ENCODE results near the gene MYOT.

Gene MYOT

GRCh38 chr5:137880313-137880712, 12.7 kb downstream of the MYOT start:
- Histone ChIP-seq H3K27me3 (ENCODE audit: low read depth, low read length) (no peaks in the 10 kb centered on the region), H3K4me1 (ENCODE audit: control insufficient read depth in 1 of 2, insufficient read depth in 2 of 2, low read length in 2 of 2) (no peaks in the 10 kb centered on the region), H3K36me3 (ENCODE audit: control insufficient read depth in 1 of 2, insufficient read depth in 2 of 2, low read length in 2 of 2) (no peaks in the 10 kb centered on the region), H3K27ac (ENCODE audit: low read length) (no peak overlapping the region), H3K9me3 (ENCODE audit: control insufficient read depth in 1 of 2, low read length in 2 of 2) (no peaks in the 10 kb centered on the region), H3K4me3 (ENCODE audit: low read depth in 1 of 2, low read length in 2 of 2) (no peak overlapping the region)

GRCh38 chr5:137887831-137888230, 20.2 kb downstream of the MYOT start:
- H3K27ac ChIP-seq (ENCODE audit: low read length), result peak overlapping the region; percentile 87

GRCh38 chr5:137888466-137888862, 20.8 kb downstream of the MYOT start:
- H3K27ac ChIP-seq (ENCODE audit: low read length), result peak overlapping the region; percentile 87
- peaks cover 0 to 7% of the 10 kb centered on the region in 2 donors for H3K4me1 ChIP-seq (ENCODE audit: control insufficient read depth in 1 of 2, insufficient read depth in 2 of 2, low read length in 2 of 2)
- no peaks in the 10 kb centered on the region for H3K36me3 ChIP-seq (ENCODE audit: control insufficient read depth in 1 of 2, insufficient read depth in 2 of 2, low read length in 2 of 2)
- H3K27me3 ChIP-seq (ENCODE audit: low read depth, low read length), result no peaks in the 10 kb centered on the region
- H3K4me3 ChIP-seq (ENCODE audit: low read depth in 1 of 2, low read length in 2 of 2), result peak overlapping the region; percentile 69 to 77
- H3K9me3 ChIP-seq (ENCODE audit: control insufficient read depth in 1 of 2, low read length in 2 of 2), result no peaks in the 10 kb centered on the region

More at GRCh38 chr5:137887831-137888230, 20.2 kb downstream of the MYOT start:
- no peaks in the 10 kb centered on the region for H3K36me3 ChIP-seq (ENCODE audit: control insufficient read depth in 1 of 2, insufficient read depth in 2 of 2, low read length in 2 of 2)
- H3K9me3 ChIP-seq (ENCODE audit: control insufficient read depth in 1 of 2, low read length in 2 of 2), result no peaks in the 10 kb centered on the region
- peaks cover 0 to 7% of the 10 kb centered on the region in 2 donors for H3K4me1 ChIP-seq (ENCODE audit: control insufficient read depth in 1 of 2, insufficient read depth in 2 of 2, low read length in 2 of 2)
- no peaks in the 10 kb centered on the region for H3K27me3 ChIP-seq (ENCODE audit: low read depth, low read length)
- no peak overlapping the region for H3K4me3 ChIP-seq (ENCODE audit: low read depth in 1 of 2, low read length in 2 of 2)

- Histone ChIP-seq H3K27me3 (ENCODE audit: low read depth, low read length) (no peaks in the 10 kb centered on the region), H3K4me3 (ENCODE audit: low read depth in 1 of 2, low read length in 2 of 2) (peak within 1 kb of the TSS; percentile 69 to 77), H3K4me1 (ENCODE audit: control insufficient read depth in 1 of 2, insufficient read depth in 2 of 2, low read length in 2 of 2) (peaks cover 0 to 7% of the 10 kb centered on the region in 2 donors), H3K36me3 (ENCODE audit: control insufficient read depth in 1 of 2, insufficient read depth in 2 of 2, low read length in 2 of 2) (no peaks in the 10 kb centered on the region), H3K27ac (ENCODE audit: low read length) (peak within 1 kb of the TSS; percentile 87), H3K9me3 (ENCODE audit: control insufficient read depth in 1 of 2, low read length in 2 of 2) (no peaks in the 10 kb centered on the region)
Observed at GRCh38 chr5:137888863-137889759, 21.5 kb downstream of the MYOT start, which contains the start of gene PKD2L2. TSS of gene PKD2L2 (plus strand) at chr5:137889457. CDS start at chr5:137889492, 35 bp downstream.

- peaks cover 0 to 7% of the 10 kb centered on the region in 2 donors for H3K4me1 ChIP-seq (ENCODE audit: control insufficient read depth in 1 of 2, insufficient read depth in 2 of 2, low read length in 2 of 2)
- no peak overlapping the region for H3K27ac ChIP-seq (ENCODE audit: low read length)
- no peaks in the 10 kb centered on the region for H3K36me3 ChIP-seq (ENCODE audit: control insufficient read depth in 1 of 2, insufficient read depth in 2 of 2, low read length in 2 of 2)
- no peaks in the 10 kb centered on the region for H3K9me3 ChIP-seq (ENCODE audit: control insufficient read depth in 1 of 2, low read length in 2 of 2)
- no peaks in the 10 kb centered on the region for H3K27me3 ChIP-seq (ENCODE audit: low read depth, low read length)
- no peak overlapping the region for H3K4me3 ChIP-seq (ENCODE audit: low read depth in 1 of 2, low read length in 2 of 2)
Observed at GRCh38 chr5:137890845-137891244, 23.2 kb downstream of the MYOT start.

GRCh38 chr5:137891849-137892248, 24.2 kb downstream of the MYOT start:
- H3K36me3 ChIP-seq (ENCODE audit: control insufficient read depth in 1 of 2, insufficient read depth in 2 of 2, low read length in 2 of 2), result no peaks in the 10 kb centered on the region
- no peak overlapping the region for H3K27ac ChIP-seq (ENCODE audit: low read length)
- H3K4me3 ChIP-seq (ENCODE audit: low read depth in 1 of 2, low read length in 2 of 2), result no peak overlapping the region
- no peaks in the 10 kb centered on the region for H3K9me3 ChIP-seq (ENCODE audit: control insufficient read depth in 1 of 2, low read length in 2 of 2)
- H3K4me1 ChIP-seq (ENCODE audit: control insufficient read depth in 1 of 2, insufficient read depth in 2 of 2, low read length in 2 of 2), result peaks cover 0 to 7% of the 10 kb centered on the region in 2 donors
- H3K27me3 ChIP-seq (ENCODE audit: low read depth, low read length), result no peaks in the 10 kb centered on the region

GRCh38 chr5:137894586-137894985, 26.9 kb downstream of the MYOT start:
- Histone ChIP-seq H3K27me3 (ENCODE audit: low read depth, low read length) (no peaks in the 10 kb centered on the region), H3K36me3 (ENCODE audit: control insufficient read depth in 1 of 2, insufficient read depth in 2 of 2, low read length in 2 of 2) (no peaks in the 10 kb centered on the region), H3K4me1 (ENCODE audit: control insufficient read depth in 1 of 2, insufficient read depth in 2 of 2, low read length in 2 of 2) (peaks cover 0 to 2% of the 10 kb centered on the region in 2 donors), H3K27ac (ENCODE audit: low read length) (no peak overlapping the region), H3K4me3 (ENCODE audit: low read depth in 1 of 2, low read length in 2 of 2) (no peak overlapping the region), H3K9me3 (ENCODE audit: control insufficient read depth in 1 of 2, low read length in 2 of 2) (no peaks in the 10 kb centered on the region)

- no peaks in the 10 kb centered on the region for H3K36me3 ChIP-seq (ENCODE audit: control insufficient read depth in 1 of 2, insufficient read depth in 2 of 2, low read length in 2 of 2)
- H3K4me3 ChIP-seq (ENCODE audit: low read depth in 1 of 2, low read length in 2 of 2), result no peak overlapping the region
- no peaks in the 10 kb centered on the region for H3K27me3 ChIP-seq (ENCODE audit: low read depth, low read length)
- H3K9me3 ChIP-seq (ENCODE audit: control insufficient read depth in 1 of 2, low read length in 2 of 2), result no peaks in the 10 kb centered on the region
- H3K27ac ChIP-seq (ENCODE audit: low read length), result no peak overlapping the region
- no peaks in the 10 kb centered on the region for H3K4me1 ChIP-seq (ENCODE audit: control insufficient read depth in 1 of 2, insufficient read depth in 2 of 2, low read length in 2 of 2)
Observed at GRCh38 chr5:137896560-137896959, 28.9 kb downstream of the MYOT start.

- Histone ChIP-seq H3K4me3 (ENCODE audit: low read depth in 1 of 2, low read length in 2 of 2) (no peak overlapping the region), H3K27me3 (ENCODE audit: low read depth, low read length) (no peaks in the 10 kb centered on the region), H3K4me1 (ENCODE audit: control insufficient read depth in 1 of 2, insufficient read depth in 2 of 2, low read length in 2 of 2) (no peaks in the 10 kb centered on the region), H3K9me3 (ENCODE audit: control insufficient read depth in 1 of 2, low read length in 2 of 2) (no peaks in the 10 kb centered on the region), H3K27ac (ENCODE audit: low read length) (no peak overlapping the region), H3K36me3 (ENCODE audit: control insufficient read depth in 1 of 2, insufficient read depth in 2 of 2, low read length in 2 of 2) (no peaks in the 10 kb centered on the region)
Observed at GRCh38 chr5:137899493-137899892, 31.8 kb downstream of the MYOT start.

- Histone ChIP-seq H3K9me3 (ENCODE audit: control insufficient read depth in 1 of 2, low read length in 2 of 2) (no peaks in the 10 kb centered on the region), H3K27me3 (ENCODE audit: low read depth, low read length) (no peaks in the 10 kb centered on the region), H3K4me3 (ENCODE audit: low read depth in 1 of 2, low read length in 2 of 2) (no peak overlapping the region), H3K36me3 (ENCODE audit: control insufficient read depth in 1 of 2, insufficient read depth in 2 of 2, low read length in 2 of 2) (no peaks in the 10 kb centered on the region), H3K27ac (ENCODE audit: low read length) (no peak overlapping the region), H3K4me1 (ENCODE audit: control insufficient read depth in 1 of 2, insufficient read depth in 2 of 2, low read length in 2 of 2) (no peaks in the 10 kb centered on the region)
Observed at GRCh38 chr5:137901011-137901817, 33.6 kb downstream of the MYOT start.

GRCh38 chr5:137902408-137903133, 34.9 kb downstream of the MYOT start:
- Histone ChIP-seq H3K36me3 (ENCODE audit: control insufficient read depth in 1 of 2, insufficient read depth in 2 of 2, low read length in 2 of 2) (no peaks in the 10 kb centered on the region), H3K27ac (ENCODE audit: low read length) (no peak overlapping the region), H3K4me1 (ENCODE audit: control insufficient read depth in 1 of 2, insufficient read depth in 2 of 2, low read length in 2 of 2) (no peaks in the 10 kb centered on the region), H3K27me3 (ENCODE audit: low read depth, low read length) (no peaks in the 10 kb centered on the region), H3K4me3 (ENCODE audit: low read depth in 1 of 2, low read length in 2 of 2) (no peak overlapping the region), H3K9me3 (ENCODE audit: control insufficient read depth in 1 of 2, low read length in 2 of 2) (no peaks in the 10 kb centered on the region)

Measured in muscle layer of duodenum (tissue), 2 donors.